WI38 (cell line): Measurements from ENCODE around the gene ARL5C.
A peak's percentile ranks its signal among the peaks of the same experiment; 100 is the strongest.

Experiments used
- H3K4me3 ChIP-seq: 2 replicates; pipeline ENCODE4 v1.5.1; 2011; ENCODE audit warnings: low read depth, mild to moderate bottlenecking, control low read depth, low read length
- TF ChIP-seq, protein P1 (sequence below): IDR thresholded peaks from 2 replicates; pipeline ENCODE4 v1.5.1; 2012; ENCODE audit warnings: low read depth, mild to moderate bottlenecking, control low read depth, low read length

ARL5C gene

DNA sequence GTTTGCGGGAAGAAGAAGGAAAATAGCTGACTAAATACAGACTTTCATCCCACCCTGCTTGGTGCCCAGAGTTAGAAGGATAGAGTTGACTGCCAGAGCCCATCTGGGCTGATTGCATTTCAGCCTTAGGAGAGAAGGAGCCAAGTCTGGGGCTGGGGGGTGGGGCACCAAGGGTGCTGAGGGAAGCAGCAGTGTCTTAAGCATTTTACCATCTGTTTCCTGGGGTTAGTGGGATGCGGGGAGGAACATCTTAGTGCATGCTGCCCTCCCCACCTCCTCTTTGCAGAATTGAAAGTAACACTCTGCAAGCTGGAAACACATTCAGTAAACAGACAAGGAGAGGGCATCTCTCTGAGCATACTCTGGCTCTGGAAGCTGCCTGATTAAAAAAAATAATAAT is 1.5 kb upstream of the ARL5C start:
- H3K4me3 ChIP-seq: no peak overlapping the region
- TF ChIP-seq, protein P1, sequence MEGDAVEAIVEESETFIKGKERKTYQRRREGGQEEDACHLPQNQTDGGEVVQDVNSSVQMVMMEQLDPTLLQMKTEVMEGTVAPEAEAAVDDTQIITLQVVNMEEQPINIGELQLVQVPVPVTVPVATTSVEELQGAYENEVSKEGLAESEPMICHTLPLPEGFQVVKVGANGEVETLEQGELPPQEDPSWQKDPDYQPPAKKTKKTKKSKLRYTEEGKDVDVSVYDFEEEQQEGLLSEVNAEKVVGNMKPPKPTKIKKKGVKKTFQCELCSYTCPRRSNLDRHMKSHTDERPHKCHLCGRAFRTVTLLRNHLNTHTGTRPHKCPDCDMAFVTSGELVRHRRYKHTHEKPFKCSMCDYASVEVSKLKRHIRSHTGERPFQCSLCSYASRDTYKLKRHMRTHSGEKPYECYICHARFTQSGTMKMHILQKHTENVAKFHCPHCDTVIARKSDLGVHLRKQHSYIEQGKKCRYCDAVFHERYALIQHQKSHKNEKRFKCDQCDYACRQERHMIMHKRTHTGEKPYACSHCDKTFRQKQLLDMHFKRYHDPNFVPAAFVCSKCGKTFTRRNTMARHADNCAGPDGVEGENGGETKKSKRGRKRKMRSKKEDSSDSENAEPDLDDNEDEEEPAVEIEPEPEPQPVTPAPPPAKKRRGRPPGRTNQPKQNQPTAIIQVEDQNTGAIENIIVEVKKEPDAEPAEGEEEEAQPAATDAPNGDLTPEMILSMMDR: no peak

DNA sequence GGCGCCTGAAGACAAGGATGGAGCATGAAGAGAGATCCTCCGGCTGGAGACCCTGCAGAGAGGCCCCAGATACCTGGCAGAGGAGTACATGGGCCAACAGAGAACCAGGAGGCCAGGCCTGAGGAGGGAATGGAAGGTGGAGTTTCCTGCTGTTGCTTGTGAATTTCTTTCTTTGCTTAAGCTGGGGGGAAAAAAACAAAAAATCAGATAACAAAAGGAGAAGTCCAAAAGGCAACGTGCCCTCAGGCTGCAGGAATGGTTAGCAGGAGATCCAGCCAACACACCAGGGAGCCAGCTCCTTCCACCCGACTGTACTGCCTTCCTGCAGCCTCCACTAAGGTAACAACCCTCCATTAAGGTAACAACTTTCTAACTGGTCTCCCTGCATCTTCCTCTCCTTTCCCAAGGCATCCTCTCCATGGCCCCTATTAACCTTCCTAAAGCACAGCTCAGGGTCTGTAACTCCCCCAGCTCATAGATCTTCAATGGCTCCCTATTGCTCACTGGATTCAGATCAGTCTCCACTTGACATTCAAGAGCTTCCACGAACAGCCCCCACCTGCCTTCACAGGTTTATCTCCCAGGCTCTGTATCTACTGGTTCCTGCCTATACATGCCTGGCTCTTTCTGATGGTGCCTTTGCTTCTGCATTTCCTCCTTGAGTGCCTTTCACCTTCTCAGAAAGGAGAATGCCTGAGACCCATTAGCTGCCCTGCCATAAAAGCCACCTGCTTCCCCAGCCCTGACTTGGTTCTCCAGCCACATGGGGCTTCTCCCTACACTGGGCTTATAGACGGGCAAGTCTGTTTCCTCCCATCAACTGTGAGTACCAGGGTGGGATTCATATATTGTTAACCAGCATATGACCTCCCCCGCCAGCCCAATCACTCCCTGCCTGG is 725 bp upstream of the ARL5C start:
- no peak overlapping the region for H3K4me3 ChIP-seq
- TF ChIP-seq, protein P1: no peak

DNA sequence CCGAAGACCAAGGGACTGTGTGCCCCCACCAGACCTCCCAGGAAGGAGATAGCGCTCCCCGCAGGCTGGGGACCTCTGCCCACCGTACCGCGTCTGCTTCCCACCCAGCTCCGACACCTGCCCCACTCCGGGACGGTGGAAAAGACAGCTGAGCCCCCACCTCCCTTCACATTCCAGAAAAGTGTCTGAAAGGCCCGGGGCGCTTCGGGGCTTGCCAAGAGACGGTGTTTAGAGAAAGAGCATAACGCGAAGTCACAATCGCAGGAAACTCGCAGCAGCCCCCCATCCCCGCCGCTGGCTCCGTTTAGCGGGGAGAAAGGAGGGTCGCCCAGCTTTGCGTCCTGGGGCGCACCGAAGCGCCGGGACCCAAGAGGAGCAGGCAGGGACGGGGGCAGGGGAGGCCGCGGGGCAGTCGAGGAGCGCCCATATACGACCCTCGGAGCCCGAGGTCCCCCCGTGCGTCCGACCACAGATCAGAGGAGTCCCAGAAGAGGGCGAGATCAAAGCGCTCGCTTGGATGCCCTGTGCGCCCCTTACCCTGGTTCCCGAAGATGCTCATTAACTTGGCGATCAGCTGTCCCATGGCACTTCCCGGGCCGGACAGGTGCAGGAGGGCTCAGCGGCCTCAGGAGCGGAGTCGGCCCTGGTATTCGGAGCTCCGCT is 652 bp downstream of the ARL5C start:
- TF ChIP-seq, protein P1: no peak

DNA sequence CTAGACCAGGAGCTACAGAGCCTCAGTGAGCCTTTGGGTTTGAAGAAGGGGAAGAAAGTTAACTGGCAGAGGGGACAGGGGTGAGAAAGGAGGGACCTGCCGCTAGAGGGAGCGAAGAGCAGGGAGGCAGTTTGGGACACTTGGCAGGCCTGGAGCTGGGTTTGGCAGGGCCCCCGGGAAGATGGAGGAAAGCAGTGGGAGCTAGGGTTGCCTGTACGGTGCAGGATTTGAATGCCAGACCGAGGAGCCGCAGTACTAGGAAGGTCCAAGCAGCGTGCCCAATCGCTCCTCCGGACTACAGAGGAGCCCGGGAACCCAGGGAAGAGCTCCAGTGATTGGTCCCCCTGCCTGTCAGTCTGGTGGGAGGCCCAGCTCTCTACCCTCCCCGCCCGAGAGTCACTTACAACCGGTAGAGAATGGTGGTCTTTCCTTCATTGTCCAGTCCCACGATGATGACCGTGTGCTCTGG is 1.3 kb downstream of the ARL5C start:
- TF ChIP-seq, protein P1: peak; percentile 94
- peak overlapping the region; percentile 58 for H3K4me3 ChIP-seq

More for the DNA sequence above, 652 bp downstream of the ARL5C start:
- H3K4me3 ChIP-seq: peak overlapping the region; percentile 58

DNA sequence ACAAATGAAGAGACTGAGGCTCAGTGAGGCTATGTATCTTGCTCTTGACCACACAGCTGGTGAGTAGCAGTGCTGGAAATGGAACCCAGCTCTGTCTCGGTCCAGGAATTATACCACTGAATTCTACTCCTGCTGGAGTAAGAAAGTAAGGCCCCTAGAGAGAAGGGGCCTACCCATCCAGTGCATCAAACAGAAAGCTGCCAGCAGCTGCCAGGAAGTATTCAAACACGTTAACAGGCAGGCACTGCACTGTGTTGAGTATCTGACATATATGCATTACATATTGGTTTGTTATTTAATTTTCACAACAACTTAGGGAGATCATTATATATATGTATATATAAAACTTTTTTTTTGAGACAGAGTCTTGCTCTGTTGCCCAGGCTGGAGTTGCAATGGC is 4.0 kb downstream of the ARL5C start:
- TF ChIP-seq, protein P1: no peak

DNA sequence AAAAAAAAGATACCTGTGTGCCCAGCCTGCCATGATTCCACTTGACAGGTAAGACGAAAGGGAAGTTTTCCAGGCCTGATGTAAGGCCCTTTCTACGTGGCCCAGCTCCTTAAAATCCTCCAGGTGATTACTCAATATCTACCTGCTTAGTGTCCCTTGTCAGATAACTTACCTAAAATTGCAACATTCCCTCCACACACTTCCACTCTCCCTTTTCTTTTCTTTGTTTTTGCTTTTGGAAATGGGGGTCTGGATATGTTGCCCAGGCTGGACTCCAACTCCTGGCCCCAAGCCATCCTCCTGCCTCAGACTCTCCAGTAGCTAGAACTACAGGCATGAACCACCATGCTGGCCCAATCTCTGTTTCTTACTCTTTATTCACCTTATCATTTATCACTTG is 7.3 kb downstream of the ARL5C start:
- TF ChIP-seq, protein P1: no peak
- H3K4me3 ChIP-seq: no peak overlapping the region

More for the DNA sequence above, 4.0 kb downstream of the ARL5C start:
- H3K4me3 ChIP-seq: no peak overlapping the region

DNA sequence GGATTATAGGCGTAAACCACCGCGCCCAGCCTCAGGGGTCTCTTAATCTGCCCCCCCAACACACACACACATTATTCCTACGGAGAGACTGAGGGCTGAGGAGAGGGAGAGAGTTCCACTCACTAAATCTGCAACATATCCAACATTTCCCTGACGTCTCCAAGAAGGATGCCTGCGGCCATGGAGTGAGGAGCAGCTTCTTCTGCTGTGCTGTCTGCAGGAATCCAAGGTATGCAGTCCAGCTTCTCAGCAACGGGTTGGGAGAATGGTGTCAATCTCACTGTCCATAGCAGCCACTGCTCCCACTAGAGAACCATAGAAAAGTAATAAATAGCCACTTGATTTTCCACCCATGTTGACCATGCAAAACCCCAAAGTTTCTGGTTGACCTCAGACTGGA is 9.5 kb downstream of the ARL5C start:
- TF ChIP-seq, protein P1: no peak
- no peak overlapping the region for H3K4me3 ChIP-seq
